HL-60 (cell line): ENCODE measurements around the gene ACAD8.

Source experiments
- CTCF ChIP-seq: IDR thresholded peaks from one replicate; pipeline ENCODE4 v1.5.1; 2011; ENCODE audit warnings: low read length, control low read depth, inconsistent platforms; ENCODE audit not compliant: insufficient read depth
- POLR2AphosphoS5 ChIP-seq: IDR thresholded peaks from 2 replicates; pipeline ENCODE4 v1.6.1; 2012; ENCODE audit warnings: low read depth

DNA sequence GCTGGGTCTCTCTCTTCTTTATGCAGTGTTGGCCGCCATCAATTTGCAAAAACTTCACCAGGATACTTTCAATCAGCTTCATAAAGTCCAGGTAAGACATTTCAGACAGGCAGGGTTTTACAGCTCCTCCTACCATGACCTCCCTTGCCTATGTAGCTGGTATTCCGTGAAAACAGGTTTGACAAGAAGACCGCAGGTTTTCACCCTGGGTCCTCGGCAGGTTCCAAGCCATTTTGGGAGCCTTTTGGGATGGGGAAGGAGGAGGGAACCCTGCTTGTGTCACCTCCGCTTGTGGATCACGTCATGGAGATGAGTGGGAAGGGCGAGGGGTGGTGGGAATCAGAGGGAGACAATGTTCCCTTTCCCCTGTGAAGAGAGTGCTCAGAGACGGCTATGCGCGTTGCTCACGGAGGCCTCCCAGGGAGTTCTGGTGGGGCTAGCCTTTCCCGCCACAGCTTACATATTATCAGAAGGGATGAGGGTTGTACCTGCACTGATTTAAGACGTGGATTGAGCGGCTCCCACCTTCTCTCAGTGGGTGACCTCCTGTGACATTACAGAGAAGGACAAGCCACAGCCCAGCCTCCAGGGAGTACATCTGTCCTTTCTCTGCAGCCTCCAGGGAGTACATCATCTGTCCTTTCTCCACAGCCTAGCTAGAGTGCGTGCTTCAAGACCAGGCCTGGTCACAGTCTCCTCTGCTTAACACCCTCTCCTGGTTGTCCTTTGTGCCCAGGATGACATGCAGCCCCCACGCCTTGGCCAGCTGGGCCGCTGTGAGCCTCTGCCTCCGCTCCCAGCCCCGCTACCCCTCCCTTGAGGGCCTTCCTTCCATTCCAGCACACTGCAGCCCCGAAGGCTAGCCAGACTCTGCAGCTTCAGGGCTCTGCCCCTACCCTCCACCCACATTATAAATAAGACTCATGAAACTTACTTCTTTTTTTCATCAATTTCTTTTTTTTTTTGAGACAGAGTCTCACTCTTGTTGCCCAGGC, 40.0 kb downstream of the ACAD8 start:
- TF ChIP-seq CTCF (no peak), POLR2AphosphoS5 (no peak)
